ENCODE results near the gene DNAH7.

Gene DNAH7

DNA sequence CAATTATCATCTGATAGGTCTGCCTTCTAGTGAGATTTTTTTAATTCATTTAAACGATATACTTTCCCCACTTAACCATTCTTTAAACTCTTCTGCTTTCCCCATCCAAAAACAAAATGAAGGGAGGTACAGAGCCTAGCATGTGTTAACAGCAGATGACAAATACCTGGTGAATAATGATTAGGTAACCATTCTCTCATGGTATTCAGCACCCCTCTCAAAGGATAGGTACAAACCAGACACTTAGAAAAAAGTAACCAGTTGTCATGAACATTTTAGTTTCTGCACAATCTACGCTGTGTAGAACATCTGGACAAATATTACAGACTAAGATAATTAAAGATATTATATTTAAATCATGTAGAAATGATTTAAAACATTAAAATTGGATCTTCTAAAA, 56.3 kb downstream of the DNAH7 start:
- Histone ChIP-seq H3K27me3 (ENCODE audit: control insufficient read depth, insufficient read depth, low read length) (no peaks in the 10 kb centered on the region), H3K4me1 (no peaks in the 10 kb centered on the region), H3K4me2 (ENCODE audit: low read length) (no peak overlapping the region), H3K36me3 (ENCODE audit: control insufficient read depth, insufficient read depth, low read length) (no peaks in the 10 kb centered on the region), H2AFZ (no peak overlapping the region), H3K4me3 (ENCODE audit: low read depth, low read length) (no peak overlapping the region), H3K9ac (no peak overlapping the region), H3K27ac (no peak overlapping the region), H3K79me2 (no peaks in the 10 kb centered on the region), H3K9me3 (ENCODE audit: control insufficient read depth, low read length) (no peaks in the 10 kb centered on the region)
- no peak for TF ChIP-seq CTCF (IDR thresholded peaks at IDR 0.05)

GRCh38 chr2:196000551-196000950, 68.1 kb downstream of the DNAH7 start:
- no peak overlapping the region for H3K4me2 ChIP-seq (ENCODE audit: low read length)
- no peaks in the 10 kb centered on the region for H3K79me2 ChIP-seq
- no peaks in the 10 kb centered on the region for H3K27me3 ChIP-seq (ENCODE audit: control insufficient read depth, insufficient read depth, low read length)
- H2AFZ ChIP-seq: no peak overlapping the region
- no peak overlapping the region for H3K9ac ChIP-seq
- no peaks in the 10 kb centered on the region for H3K9me3 ChIP-seq (ENCODE audit: control insufficient read depth, low read length)
- H3K27ac ChIP-seq: no peak overlapping the region
- no peaks in the 10 kb centered on the region for H3K4me1 ChIP-seq
- no peak overlapping the region for H3K4me3 ChIP-seq (ENCODE audit: low read depth, low read length)
- no peak for TF ChIP-seq CTCF (IDR thresholded peaks at IDR 0.05)
- no peaks in the 10 kb centered on the region for H3K36me3 ChIP-seq (ENCODE audit: control insufficient read depth, insufficient read depth, low read length)

DNA sequence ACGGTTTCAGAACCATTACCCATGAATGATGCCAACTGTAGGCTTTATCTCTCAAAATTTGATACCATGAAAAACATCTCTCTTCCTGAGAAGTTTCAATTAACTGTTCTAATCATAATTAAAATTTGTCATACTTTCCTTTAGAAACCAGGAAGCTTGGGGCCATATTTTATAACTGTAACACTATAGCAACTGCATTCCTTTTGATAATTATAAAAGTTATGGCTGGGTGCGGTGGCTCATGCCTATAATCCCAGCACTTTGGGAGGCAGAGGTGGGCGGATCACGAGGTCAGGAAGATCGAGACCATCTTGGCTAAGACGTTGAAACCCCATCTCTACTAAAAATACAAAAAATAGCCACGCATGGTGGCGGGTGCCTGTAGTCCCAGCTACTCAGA, 70.6 kb downstream of the DNAH7 start:
- Histone ChIP-seq H3K79me2 (no peaks in the 10 kb centered on the region), H3K27me3 (ENCODE audit: control insufficient read depth, insufficient read depth, low read length) (no peaks in the 10 kb centered on the region), H3K9ac (no peak overlapping the region), H2AFZ (no peak overlapping the region), H3K36me3 (ENCODE audit: control insufficient read depth, insufficient read depth, low read length) (no peaks in the 10 kb centered on the region), H3K4me1 (no peaks in the 10 kb centered on the region), H3K4me3 (ENCODE audit: low read depth, low read length) (no peak overlapping the region), H3K27ac (no peak overlapping the region), H3K4me2 (ENCODE audit: low read length) (no peak overlapping the region), H3K9me3 (ENCODE audit: control insufficient read depth, low read length) (no peaks in the 10 kb centered on the region)
- no peak for TF ChIP-seq CTCF (IDR thresholded peaks at IDR 0.05)

GRCh38 chr2:195995499-195995898, 73.1 kb downstream of the DNAH7 start:
- H2AFZ ChIP-seq: no peak overlapping the region
- no peaks in the 10 kb centered on the region for H3K79me2 ChIP-seq
- no peaks in the 10 kb centered on the region for H3K9me3 ChIP-seq (ENCODE audit: control insufficient read depth, low read length)
- H3K9ac ChIP-seq: no peak overlapping the region
- TF ChIP-seq CTCF (IDR thresholded peaks at IDR 0.05): no peak
- H3K27ac ChIP-seq: no peak overlapping the region
- no peak overlapping the region for H3K4me3 ChIP-seq (ENCODE audit: low read depth, low read length)
- no peaks in the 10 kb centered on the region for H3K36me3 ChIP-seq (ENCODE audit: control insufficient read depth, insufficient read depth, low read length)
- no peaks in the 10 kb centered on the region for H3K4me1 ChIP-seq
- no peaks in the 10 kb centered on the region for H3K27me3 ChIP-seq (ENCODE audit: control insufficient read depth, insufficient read depth, low read length)
- no peak overlapping the region for H3K4me2 ChIP-seq (ENCODE audit: low read length)

DNA sequence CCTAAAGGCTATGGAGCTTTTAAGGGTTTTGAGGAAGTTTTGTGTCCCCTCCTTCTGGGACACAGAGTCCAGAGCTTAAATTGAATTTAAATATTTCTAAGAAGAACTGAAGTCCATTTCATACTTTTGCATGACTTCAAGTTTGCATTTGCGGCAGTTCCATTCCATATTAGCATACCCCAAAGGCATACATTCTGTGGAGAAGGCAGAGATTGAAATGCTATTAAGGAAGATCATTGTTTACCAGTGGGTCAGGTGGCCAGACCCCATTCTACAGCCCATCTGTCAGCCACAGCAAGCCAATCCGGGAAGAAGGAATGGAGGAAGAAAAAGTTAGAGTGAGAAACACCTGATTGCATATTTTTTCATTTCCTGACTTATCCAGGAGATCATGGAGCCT, 75.0 kb downstream of the DNAH7 start:
- Histone ChIP-seq H3K27ac (no peak overlapping the region), H3K4me3 (ENCODE audit: low read depth, low read length) (no peak overlapping the region), H3K4me1 (no peaks in the 10 kb centered on the region), H3K79me2 (no peaks in the 10 kb centered on the region), H3K27me3 (ENCODE audit: control insufficient read depth, insufficient read depth, low read length) (no peaks in the 10 kb centered on the region), H3K9me3 (ENCODE audit: control insufficient read depth, low read length) (no peaks in the 10 kb centered on the region), H2AFZ (no peak overlapping the region), H3K9ac (no peak overlapping the region), H3K36me3 (ENCODE audit: control insufficient read depth, insufficient read depth, low read length) (no peaks in the 10 kb centered on the region), H3K4me2 (ENCODE audit: low read length) (no peak overlapping the region)
- TF ChIP-seq CTCF (IDR thresholded peaks at IDR 0.05): no peak

Measured in parathyroid adenoma (tissue), 2 donors.